Left renal cortex interstitium (tissue), 4 donors: ENCODE data around the gene KLHDC8A. TPM values are rescaled to one million over a fixed set of nuclear protein-coding genes. Genes with fewer than 3 reads are reported as not detected.
"Not testable (repeated sequence)": the region's sequence is repeated elsewhere in the genome, so short reads cannot be mapped to it uniquely, and the experiment has no call there.

Source experiments
- DNase-seq, 4 donors: peaks; one replicate each; pipeline ENCODE4 v3.0.0-alpha.2; 2013; ENCODE audit warnings: low read depth in 4 of 4, low spot score in 2 of 4, missing footprints in 1 of 4
- polyA plus RNA-seq, 4 donors: library from polyadenylated mRNA; unstranded; fragments of 120-200 nt; gene quantifications; one replicate each; pipeline ENCODE4 v1.2.1, GENCODE V29; 2013; ENCODE audit not compliant: insufficient read length in 4 of 4

Gene KLHDC8A
- polyA plus RNA-seq, 4 donors, result 1.5 to 2.2 (median 2.1) TPM

DNA sequence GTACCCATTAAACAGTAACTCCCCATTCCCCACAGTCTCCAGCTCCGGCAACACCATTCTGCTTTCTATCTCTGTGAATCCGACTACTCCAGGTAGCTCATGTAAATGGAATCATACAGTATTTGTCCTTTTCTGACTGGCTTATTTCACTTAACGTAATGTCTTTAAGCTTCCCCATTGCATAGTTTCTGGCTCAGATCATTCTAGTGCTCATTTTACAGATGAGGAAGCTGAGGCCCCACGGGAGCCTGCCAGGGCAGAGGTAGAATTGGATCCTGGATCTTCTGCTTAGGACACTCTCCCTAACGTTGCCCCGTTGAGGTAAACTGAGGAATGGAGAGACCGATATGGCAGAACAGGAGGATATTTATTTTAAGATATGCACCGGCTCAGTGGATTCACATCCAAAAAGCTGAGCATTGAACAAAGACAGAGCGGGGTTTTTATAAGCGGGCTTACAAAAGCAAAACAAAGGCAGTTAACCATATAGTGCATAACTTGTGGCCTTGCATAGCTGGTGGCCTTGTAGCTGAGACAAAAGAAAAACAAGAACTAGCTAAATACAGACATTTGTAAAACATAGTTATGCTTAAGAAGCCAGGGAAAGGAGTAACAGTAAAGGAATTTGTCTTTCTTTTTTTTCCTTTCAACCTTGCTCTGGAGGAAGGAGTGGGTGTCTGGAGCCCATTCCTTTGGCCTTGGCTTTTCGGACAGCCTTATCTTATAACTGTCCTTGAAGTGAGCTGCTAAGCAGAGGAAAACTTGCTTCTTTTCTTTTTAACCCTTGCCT lies 15.3 kb upstream of the KLHDC8A start:
- no peak for DNase-seq

DNA sequence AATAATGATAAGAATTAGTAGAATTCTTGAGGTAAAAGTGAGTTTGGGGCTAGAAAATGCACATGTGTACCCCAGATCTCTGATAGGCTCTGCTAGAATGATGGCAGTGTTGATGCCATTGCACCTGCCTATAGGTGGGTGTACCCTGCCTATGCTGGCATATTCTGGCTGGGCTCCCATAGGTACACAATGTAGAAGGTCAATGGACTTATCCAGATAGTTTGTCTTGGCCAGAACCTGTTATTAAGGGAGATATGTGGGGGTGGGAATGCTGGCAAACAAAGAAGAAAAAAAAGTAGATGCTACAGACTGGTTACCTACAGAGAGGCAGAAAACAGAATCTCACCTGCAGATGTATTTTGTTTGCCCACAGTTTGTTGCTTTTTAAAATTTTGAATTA lies 14.1 kb upstream of the KLHDC8A start:
- no peak for DNase-seq

DNA sequence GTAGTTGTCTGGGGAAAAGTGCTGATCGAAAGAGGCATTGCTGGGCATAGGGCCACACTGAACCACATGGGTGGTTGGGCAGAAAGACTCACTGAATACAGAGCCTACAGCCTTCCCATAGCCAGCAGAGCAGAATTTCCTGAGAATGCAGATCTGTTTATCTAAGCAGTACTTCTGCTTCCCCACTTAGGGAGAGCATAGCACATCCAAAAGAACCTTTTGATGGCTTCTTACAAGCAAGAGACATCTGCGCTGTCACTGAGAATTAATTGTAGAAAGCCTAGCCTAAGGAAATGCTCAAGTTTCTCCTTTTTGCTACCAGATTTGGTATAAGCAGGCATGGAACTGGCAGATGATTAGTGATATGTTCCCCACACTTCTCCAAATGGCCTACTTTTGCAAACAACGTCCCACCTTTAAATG lies 13.0 kb upstream of the KLHDC8A start:
- no peak for DNase-seq

DNA sequence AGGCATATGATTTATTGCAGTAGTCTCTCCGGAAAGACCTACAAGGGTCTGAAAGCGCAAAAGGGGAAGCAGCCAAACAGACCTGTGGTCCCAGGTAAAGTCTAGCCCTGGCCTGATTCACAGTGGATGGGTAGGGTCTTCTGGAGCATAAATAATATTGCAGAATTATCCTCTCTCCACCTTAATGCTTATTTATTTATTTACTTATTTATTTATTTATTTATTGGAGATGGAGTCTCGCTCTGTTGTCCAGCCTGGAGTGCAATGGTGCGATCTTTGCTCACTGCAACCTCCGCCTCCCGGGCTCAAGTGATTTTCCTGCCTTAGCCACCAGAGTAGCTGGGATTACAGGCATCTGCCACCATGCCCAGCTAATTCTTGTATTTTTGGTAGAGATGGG lies 11.8 kb upstream of the KLHDC8A start:
- DNase-seq, result no peak

DNA sequence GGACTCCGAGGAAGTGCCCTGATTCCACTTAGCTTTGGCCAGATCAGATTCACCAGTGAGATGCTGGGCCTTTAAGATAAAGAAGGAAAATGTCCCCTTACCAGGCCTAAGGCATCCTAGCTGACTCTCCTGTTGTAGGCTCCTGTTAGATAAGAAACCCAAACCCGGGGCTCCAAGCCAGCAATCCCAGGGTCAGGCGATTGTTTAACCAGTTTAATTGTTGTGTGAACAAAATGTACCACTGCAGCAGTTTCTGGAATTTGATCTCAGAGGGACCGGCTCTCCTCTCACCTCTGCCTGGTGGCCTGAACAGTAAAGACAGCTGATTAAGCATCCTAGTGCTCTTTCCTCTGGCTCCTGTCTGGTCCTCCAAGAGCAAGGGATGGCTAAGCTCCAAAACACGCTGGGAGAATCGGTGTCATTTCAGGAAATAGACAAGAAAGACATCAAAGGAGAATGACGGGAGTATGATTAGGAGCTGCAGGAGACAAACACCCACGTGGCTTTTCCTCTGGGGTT lies 9.3 kb upstream of the KLHDC8A start:
- no peak for DNase-seq

DNA sequence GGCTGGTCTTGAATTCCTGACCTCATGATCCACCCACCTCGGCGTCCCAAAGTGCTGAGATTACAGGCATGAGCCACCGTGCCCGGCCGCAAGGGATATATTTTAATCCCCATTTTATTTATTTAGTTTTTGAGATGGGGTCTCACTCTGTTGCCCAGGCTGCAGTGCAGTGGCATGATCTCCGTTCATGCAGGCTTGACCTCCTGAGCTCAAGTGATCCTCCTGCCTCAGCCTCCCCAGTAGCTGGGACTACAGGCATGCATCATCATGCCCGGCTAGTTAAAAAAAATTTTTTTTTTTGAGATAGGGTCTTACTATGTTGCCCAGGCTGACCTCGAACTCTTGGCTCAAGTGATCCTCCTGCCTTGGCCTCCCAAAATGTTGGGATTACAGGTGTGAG lies 8.4 kb upstream of the KLHDC8A start:
- DNase-seq, result not testable (repeated sequence)

DNA sequence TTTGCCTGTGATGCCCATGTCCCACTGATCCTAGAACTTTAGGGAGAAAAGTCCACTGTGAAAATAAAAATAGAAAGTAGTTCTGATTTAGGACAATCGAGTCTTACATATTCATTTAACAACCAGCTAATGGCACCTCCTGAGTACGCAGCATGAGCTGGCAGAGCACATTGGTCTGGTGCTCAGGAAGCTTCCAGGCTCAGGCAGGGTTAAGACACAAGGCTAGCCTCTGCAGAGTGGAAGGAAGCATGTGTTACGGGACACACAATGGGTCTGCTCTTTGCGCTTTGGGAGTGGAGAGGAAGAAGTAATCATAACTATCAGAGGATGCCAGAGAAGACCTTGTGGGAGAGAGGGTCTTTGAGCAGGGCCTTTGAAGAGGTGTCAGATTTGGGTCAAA lies 4.2 kb upstream of the KLHDC8A start:
- DNase-seq, result no peak

DNA sequence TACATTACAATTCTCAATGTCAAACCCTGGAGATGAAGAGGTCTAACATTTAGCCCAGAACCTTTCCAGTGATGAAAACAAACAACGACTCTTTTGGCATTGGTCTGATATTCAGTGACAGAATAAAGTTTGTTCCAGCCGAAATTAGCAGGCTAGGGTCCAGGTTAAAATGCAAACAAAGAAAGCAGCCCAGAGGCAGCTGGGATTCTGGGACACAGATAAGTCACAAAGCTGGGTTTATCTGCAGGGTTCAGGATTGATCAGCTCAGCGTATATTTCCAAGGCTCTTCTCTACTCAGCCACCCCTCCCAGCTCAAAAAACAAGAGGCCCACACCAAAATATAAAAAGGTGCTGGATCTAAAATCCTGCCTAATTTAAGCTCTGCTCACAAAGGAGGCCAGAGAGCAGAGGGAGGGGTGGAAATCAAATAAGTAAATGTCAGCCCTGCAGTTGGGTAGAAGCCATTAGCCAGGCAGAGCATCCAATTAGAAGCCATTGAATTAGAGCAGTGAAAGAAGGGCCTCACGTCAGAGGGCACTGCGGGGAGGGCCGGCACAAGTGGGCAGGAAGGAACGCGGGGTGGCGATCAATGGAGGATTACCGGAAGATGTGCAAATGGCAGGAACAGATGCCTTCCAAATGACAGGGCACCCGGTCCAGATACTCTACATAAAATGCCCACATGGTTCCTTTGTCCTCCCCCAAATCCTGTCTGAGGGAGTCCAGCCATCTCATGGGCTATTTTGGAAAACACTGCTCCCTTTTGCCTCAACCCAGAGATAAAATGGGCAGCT lies 3.2 kb upstream of the KLHDC8A start:
- DNase-seq, result no peak

DNA sequence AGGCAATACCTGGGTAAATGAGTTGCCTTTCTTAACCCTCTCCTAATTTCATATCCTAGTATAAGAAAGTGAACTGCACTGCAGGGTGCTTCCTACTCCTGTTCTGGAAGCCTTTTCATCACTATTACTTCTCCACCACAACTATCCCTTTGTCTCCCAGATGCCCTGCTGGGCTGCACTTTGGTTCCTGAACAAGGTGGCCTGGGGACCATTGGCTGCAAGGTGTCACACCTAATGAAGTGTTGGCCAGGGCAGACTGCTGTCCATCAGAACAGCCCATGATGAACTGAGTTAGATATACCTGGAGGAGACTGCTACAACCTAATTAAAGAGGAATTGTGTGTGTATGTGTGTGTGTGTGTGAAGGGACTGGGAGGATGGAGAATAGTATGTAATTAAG lies 1.9 kb upstream of the KLHDC8A start:
- no peak for DNase-seq

DNA sequence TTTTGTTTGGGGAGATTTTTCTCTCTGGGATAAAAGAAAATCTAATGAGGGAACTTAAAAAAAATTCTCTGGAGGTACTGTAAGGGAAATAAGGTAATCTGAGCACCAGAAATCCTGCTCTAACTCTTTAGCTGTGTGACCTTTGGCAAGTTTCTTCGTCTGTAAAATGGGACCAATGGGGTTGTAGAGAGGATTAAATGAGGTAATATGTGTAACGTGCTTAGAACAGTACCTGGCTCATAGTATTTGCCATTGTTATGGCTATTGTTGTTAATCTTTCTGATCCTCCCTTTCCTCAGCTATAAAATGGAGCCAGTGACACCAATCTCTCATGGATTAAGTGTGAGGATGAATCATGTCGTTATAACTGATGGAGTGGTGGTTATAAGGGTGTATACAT lies 845 bp upstream of the KLHDC8A start:
- DNase-seq, result no peak

DNA sequence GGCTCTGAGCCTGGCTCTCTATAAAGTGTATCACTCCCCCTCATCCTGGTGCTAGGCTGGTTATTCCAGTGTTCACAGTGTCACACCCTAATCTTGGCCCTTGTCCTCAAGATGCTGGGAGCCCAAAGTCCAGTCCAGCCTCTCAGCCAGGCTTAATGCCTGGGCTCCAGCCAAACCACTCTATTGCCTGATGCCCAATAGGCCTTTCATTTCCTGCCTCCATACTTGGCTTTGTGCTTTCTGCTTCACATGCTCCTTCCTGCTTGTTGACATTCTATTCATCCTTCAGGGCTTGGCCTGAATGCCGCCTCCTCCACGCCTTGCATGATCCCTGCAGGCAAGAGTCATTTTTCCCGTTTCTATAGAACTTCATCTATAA lies 1.7 kb downstream of the KLHDC8A start:
- DNase-seq, result no peak

DNA sequence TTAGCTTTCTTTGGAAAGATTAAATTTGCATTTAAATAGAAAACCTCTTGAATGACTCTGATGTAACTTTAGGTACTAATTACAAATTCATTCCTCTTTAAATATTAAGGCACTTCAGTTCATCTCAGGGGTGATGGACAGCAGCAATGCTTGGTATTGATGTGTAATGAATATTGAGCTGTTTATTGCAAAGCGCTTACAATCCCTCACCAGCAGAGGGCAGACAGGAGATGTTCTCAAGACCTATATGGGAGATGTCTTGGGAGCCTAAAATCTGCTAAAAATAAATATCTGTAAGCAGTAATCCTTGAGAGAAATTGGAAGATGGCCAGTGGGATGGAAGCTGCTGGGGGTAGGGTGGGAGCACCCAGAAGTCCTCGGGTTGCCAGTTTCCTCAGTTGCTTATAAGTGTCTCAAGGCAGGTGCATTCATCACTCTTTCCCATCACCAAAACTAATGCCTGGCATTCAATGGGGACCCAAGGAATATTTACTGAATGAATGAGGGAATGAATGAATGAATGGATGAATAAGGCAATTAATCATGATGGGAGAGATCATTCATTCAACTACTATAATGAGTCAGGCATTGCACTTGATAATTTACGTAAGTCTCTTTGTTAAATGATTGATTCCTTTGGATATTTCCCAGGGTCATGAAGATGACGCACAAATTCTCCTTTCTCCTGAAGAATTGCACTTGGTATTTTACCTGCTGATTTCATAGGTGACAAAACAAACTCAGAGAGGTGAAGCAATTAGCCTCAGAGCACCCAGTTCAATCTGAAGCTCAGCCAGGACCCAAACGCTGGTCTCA lies 2.3 kb downstream of the KLHDC8A start:
- DNase-seq, result no peak

DNA sequence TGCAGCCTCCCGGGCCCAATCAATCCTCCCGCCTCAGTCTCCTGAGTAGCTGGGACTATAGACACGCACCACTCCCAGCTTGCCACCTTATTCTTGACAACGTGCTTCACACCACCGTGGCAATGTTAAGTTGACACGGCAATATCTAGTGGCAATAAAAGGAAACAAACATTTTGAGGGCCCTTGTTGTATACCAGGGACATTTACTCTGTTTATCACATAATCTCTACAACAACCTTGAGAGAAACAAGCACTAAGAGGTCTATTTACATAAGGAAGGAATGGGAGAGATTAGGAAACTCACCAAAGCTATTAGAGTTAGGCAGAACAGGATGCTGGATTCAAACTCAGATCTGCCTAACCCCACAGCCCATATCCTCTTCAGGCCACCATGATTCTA lies 3.1 kb downstream of the KLHDC8A start:
- DNase-seq, result no peak

DNA sequence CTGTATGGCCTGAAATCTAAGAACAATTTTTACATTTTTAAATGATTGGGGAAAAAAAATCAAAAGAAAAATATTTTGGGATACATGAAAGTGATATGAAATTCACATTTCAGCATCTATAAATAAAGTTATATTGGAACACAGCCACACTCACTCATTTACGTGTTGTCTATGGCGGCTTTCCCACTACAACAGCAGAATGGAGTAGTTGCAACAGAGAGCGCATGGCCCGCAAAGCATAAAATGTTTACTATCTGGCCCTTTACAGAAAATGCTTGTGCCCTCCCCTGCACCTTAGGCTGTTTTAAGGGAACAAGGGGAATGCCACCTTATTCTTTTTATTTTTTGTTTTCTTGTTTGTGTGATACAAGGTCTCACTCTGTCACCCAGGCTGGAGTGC lies 3.5 kb downstream of the KLHDC8A start:
- DNase-seq, result no peak

DNA sequence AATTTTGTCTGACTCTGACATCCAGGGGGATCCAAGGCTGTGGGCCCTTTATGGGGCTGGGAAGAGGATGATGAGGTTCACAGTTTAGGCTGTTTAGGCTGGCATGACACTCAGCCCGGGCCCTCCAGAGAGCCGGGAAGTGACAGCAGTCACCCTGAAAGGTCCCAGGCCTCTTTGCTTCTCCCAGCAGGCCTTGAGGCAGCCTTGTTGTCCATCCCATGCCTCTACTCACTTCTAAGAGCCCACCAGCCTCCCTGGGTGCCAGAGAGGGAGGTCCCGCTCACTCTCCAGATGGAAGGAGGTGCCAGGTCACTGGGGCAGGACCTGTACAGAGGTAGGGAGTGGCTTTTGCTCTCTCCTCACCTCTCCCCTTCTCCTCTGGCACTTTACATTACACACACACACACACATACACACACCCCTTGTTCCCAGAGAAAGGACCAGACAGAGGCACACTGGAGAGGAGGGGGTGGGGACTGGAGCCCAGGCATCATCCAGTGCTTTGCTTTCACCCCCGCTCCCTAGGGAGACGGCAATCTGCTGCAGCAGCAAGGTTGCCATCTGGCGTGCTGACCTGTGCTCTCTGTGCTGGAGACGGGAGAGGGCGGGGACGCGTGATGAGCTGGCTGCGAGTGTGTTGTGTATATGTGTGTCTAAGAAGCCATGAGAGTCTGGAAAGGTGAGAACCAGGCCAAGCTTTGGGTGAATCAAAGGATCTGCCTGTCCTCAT lies 4.6 kb downstream of the KLHDC8A start:
- no peak for DNase-seq

DNA sequence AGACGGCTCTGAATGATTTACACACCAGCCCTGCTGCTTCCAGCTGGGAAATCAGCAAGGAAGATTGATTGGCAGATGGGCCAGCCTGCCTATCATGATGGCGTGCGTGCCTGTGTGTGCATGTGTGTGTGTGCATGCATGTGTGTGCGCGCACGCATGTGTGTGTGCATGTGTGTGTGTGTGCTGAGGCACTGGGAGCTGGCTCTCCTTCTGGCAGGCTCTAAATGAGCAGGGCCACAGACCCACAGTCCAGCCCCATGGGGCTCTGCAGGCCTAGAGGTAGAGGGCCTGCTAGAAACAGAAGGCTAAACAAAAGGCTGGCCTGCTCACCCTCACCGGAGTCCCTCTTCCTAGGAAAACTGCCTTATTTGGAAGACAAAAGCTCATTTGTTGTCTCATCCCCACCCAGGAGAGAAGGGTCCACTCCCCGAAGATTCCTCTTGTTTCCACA lies 6.0 kb downstream of the KLHDC8A start:
- no peak for DNase-seq

DNA sequence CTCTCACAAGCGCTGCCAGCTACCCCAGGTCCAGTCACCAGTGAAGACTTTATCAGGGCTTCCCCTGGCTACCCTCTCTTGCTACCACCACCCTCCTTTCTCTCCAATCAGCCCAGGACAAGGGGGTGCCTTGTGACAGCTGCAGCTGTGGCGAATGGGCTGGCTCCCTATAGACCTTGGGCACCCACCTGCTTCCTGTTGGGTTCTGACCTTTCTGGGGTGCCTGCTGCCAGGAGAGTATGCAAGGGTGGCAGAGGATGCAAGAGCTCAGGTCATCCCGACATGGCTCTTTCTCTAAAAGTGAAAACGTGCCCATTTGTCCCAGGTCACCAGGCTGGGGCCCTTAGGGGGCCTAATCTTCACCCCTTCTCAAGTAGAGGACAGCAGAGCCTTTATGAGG lies 6.6 kb downstream of the KLHDC8A start:
- DNase-seq, result no peak

DNA sequence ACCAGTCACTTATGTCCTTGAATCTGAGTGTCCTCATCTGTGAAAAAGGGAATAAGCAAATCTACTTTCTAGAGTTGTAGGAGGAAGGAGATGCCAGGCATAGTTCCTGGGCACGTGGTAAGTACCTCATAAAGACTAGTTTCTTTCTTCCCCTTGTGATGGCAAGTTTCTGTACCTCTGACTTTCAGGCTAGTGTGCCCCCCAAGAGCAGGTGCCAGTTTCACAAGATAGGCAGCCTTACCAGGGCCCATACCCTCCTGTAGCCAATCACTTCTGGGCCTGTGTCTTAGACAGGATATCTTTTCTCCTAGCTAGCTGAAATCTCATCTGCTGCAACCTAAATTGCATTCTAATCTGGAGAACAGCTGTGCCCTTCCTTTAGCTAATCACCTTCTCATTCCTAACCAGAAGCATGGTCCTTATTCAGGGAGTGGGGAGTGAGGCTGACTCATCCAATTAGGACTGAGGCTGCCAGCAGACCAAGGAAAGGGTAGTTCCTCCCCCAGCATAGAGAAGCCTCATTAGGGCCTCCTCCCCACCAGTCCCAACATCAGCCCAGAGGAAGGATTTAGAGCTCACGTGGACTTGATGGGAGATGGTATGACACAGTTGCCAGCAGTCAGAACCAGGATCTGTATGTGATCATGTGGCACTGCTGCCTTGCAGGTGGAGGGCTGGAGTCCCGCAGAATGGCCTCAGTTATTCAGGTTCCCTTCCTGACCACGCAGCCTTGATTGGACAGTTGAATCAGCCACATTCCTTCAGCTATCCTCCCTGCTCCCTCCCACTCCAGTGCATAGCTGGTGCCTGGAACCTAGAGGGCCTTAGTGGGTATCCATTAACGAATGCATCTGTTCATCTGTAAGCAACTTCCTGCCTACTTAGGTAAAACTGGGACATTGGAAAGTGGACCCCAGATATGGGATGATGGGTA lies 7.9 kb downstream of the KLHDC8A start:
- DNase-seq, result no peak

DNA sequence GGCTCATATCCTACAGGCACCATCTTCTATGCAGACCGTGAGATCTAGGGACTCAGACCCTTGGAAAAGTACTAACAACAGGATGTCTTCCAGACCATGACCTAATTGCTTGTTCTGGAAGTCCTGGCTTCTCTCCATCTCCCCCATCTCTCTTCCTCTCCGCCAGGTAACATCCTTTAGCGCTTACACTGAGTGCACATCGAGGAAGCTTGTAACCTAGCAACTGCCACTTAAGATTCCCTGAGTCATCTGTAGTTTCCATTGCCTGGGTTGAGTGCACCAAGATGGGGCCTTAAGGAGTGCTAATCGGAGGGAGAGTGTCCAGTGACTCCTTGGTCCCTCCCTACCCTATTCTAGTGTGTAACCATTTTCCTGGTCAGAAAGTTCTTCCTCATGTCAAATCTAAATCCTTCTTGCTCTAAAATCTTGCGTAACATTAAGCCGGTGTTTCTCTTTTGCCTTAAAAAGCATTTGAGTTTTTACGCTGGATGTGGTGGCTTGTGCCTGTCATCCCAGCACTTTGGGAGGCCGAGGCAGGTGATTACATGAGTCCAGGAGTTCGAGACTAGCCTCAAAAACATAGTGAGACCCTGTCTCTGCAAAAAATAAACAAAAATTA lies 9.7 kb downstream of the KLHDC8A start:
- DNase-seq, result no peak
